HL-60/S4 treated with phorbol 12-myristate 13-acetate at 8.2 ng/mL for 4 days and 3 days (cell line): ENCODE results near the gene PDE4B.
"Not testable (repeated sequence)": the region's sequence is repeated elsewhere in the genome, so short reads cannot be mapped to it uniquely, and the experiment has no call there.

Experiments used
- in situ Hi-C: fragments of 300-500 bp; cut with MboI; formaldehyde crosslinking; loops from 2 replicates; pipeline ENCODE4 v1.15.0; 2022; ENCODE audit warnings: low sequenced_read_pairs

PDE4B gene

GRCh38 chr1:65813956-65814355 is 21.3 kb downstream of the PDE4B start:
- in situ Hi-C loops: no loop called here

GRCh38 chr1:65814752-65815151 is 22.1 kb downstream of the PDE4B start:
- in situ Hi-C loops: no loop called here

- in situ Hi-C loops: no loop called here
Observed at GRCh38 chr1:65817891-65818290, 25.2 kb downstream of the PDE4B start.

GRCh38 chr1:65818966-65819365 is 26.3 kb downstream of the PDE4B start:
- in situ Hi-C loops: no loop called here

- in situ Hi-C loops: no loop called here
Observed at GRCh38 chr1:65820983-65821382, 28.3 kb downstream of the PDE4B start.

- in situ Hi-C loops: no loop called here
Observed at GRCh38 chr1:65821386-65821785, 28.7 kb downstream of the PDE4B start.

- in situ Hi-C loops: no loop called here
Observed at GRCh38 chr1:65824103-65824502, 31.4 kb downstream of the PDE4B start.

- in situ Hi-C loops: no loop called here
Observed at GRCh38 chr1:65825741-65826140, 33.0 kb downstream of the PDE4B start.

GRCh38 chr1:65826782-65827181 is 34.1 kb downstream of the PDE4B start:
- in situ Hi-C loops: no loop called here

- in situ Hi-C loops: no loop called here
Observed at GRCh38 chr1:65827346-65827745, 34.7 kb downstream of the PDE4B start.

- in situ Hi-C loops: no loop called here
Observed at GRCh38 chr1:65830306-65830705, 37.6 kb downstream of the PDE4B start.

GRCh38 chr1:65832296-65832695 is 39.6 kb downstream of the PDE4B start:
- in situ Hi-C loops: no loop called here

GRCh38 chr1:65836686-65837085 is 44.0 kb downstream of the PDE4B start:
- in situ Hi-C loops: no loop called here

- in situ Hi-C loops: no loop called here
Observed at GRCh38 chr1:65840683-65841082, 48.0 kb downstream of the PDE4B start.

- in situ Hi-C loops: no loop called here
Observed at GRCh38 chr1:65844296-65844695, 51.6 kb downstream of the PDE4B start.

GRCh38 chr1:65844821-65845534 is 52.3 kb downstream of the PDE4B start:
- in situ Hi-C loops: no loop called here

- in situ Hi-C loops: no loop called here
Observed at GRCh38 chr1:65845535-65846060, 52.9 kb downstream of the PDE4B start.

- in situ Hi-C loops: no loop called here
Observed at GRCh38 chr1:65846866-65847265, 54.2 kb downstream of the PDE4B start.

- in situ Hi-C loops: no loop called here
Observed at GRCh38 chr1:65850281-65850680, 57.6 kb downstream of the PDE4B start.

- in situ Hi-C loops: not testable (repeated sequence)
Observed at GRCh38 chr1:65856591-65856990, 63.9 kb downstream of the PDE4B start.

- in situ Hi-C loops: no loop called here
Observed at GRCh38 chr1:65866439-65866838, 73.7 kb downstream of the PDE4B start.

GRCh38 chr1:65872301-65872700 is 79.6 kb downstream of the PDE4B start:
- in situ Hi-C loops: no loop called here

- in situ Hi-C loops: not testable (repeated sequence)
Observed at GRCh38 chr1:65878342-65878741, 85.6 kb downstream of the PDE4B start.
